Loucy (cell line): ENCODE results near the gene KYAT1.

Experiments
- H2AFZ ChIP-seq: fragments of 200-600 bp; sonication (generic); 2 replicates; pipeline ENCODE4 v1.6.0; 2016; ENCODE audit warnings: antibody characterized with exemption, mild to moderate bottlenecking, low read length, moderate library complexity
- H3F3A ChIP-seq: fragments of 200-600 bp; 2 replicates; pipeline ENCODE4 v1.6.0; 2016; ENCODE audit warnings: antibody characterized with exemption, low read depth, mild to moderate bottlenecking
- H3K27me3 ChIP-seq: fragments of 200-600 bp; sonication (generic); 2 replicates; pipeline ENCODE4 v1.6.1; 2014; ENCODE audit warnings: low read length, mild to moderate bottlenecking; ENCODE audit not compliant: insufficient read depth, poor library complexity, severe bottlenecking
- H3K36me3 ChIP-seq: fragments of 200-600 bp; sonication (generic); 2 replicates; pipeline ENCODE4 v1.6.1; 2016; ENCODE audit warnings: low read length; ENCODE audit not compliant: insufficient read depth
- H3K4me1 ChIP-seq: fragments of 200-600 bp; sonication (generic); 2 replicates; pipeline ENCODE4 v1.5.1; 2014; ENCODE audit warnings: low read length, mild to moderate bottlenecking; ENCODE audit not compliant: insufficient read depth, poor library complexity, severe bottlenecking
- H3K4me2 ChIP-seq: fragments of 200-600 bp; sonication (generic); 2 replicates; pipeline ENCODE4 v1.6.0; 2014; ENCODE audit warnings: antibody characterized with exemption, low read length, low read depth, mild to moderate bottlenecking; ENCODE audit not compliant: poor library complexity, severe bottlenecking
- H3K4me3 ChIP-seq: fragments of 200-600 bp; sonication (generic); 2 replicates; pipeline ENCODE4 v1.5.1; 2014; ENCODE audit warnings: low read length, mild to moderate bottlenecking, mixed read lengths; ENCODE audit not compliant: poor library complexity, severe bottlenecking
- H3K79me2 ChIP-seq: fragments of 200-600 bp; sonication (generic); 2 replicates; pipeline ENCODE4 v1.6.1; 2014; ENCODE audit warnings: low read length; ENCODE audit not compliant: insufficient read depth
- H3K9ac ChIP-seq: fragments of 200-600 bp; sonication (generic); 2 replicates; pipeline ENCODE4 v1.6.0; 2014; ENCODE audit warnings: mild to moderate bottlenecking, low read depth, low read length, moderate library complexity; ENCODE audit not compliant: poor library complexity, severe bottlenecking
- H3K9me2 ChIP-seq: fragments of 200-600 bp; sonication (generic); replicated peaks from 2 replicates; pipeline ENCODE4 v1.6.1; 2016; ENCODE audit warnings: low read depth, low read length, mixed read lengths
- H3K9me3 ChIP-seq: fragments of 200-600 bp; sonication (generic); 2 replicates; pipeline ENCODE4 v1.6.1; 2014; ENCODE audit warnings: mild to moderate bottlenecking, antibody characterized with exemption, low read length, low read depth; ENCODE audit not compliant: insufficient read depth
- H4K20me1 ChIP-seq: fragments of 200-600 bp; sonication (generic); 2 replicates; pipeline ENCODE4 v1.6.0; 2014; ENCODE audit warnings: antibody characterized with exemption, low read length, mild to moderate bottlenecking; ENCODE audit not compliant: insufficient read depth, poor library complexity, severe bottlenecking
- EZH2phosphoT487 ChIP-seq: fragments of 200-600 bp; IDR thresholded peaks from 2 replicates; pipeline ENCODE4 v1.6.1; 2018; ENCODE audit warnings: antibody characterized with exemption, mild to moderate bottlenecking, moderate library complexity, borderline replicate concordance
- TF ChIP-seq, protein P1 (sequence below): fragments of 200-600 bp; sonication (generic); conservative IDR thresholded peaks from 2 replicates; pipeline ENCODE4 v1.5.1; 2014; ENCODE audit warnings: mild to moderate bottlenecking, antibody characterized with exemption, low read length

Gene KYAT1

DNA sequence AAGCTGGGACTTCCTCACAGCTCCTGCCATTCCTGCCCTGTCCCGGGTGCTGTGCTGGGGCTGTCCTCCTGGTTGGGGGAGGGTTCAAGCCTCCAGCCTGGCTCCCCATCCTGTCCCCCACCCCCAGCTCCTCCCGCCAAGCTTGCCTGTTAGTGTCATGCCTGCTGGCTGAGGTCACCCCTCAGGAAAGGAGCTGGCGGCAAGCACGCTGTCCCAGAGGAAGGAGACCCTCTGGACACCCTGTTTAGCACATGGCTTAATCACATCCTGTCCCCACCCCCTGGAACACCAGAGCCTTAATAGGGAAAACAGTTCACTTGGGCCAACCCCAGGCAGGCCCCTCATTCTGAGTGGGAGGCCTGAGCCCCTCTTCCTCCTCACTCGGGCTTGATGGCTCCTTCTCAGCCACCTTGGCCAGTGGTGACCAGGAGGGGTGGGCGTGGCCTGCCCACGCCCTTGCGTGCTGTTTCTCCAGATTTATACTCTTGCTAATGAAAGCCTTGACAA is 29.8 kb upstream of the KYAT1 start:
- TF ChIP-seq, protein P1, sequence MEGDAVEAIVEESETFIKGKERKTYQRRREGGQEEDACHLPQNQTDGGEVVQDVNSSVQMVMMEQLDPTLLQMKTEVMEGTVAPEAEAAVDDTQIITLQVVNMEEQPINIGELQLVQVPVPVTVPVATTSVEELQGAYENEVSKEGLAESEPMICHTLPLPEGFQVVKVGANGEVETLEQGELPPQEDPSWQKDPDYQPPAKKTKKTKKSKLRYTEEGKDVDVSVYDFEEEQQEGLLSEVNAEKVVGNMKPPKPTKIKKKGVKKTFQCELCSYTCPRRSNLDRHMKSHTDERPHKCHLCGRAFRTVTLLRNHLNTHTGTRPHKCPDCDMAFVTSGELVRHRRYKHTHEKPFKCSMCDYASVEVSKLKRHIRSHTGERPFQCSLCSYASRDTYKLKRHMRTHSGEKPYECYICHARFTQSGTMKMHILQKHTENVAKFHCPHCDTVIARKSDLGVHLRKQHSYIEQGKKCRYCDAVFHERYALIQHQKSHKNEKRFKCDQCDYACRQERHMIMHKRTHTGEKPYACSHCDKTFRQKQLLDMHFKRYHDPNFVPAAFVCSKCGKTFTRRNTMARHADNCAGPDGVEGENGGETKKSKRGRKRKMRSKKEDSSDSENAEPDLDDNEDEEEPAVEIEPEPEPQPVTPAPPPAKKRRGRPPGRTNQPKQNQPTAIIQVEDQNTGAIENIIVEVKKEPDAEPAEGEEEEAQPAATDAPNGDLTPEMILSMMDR: no peak
- TF ChIP-seq EZH2phosphoT487: no peak

GRCh38 chr9:128910906-128911305 is 29.2 kb upstream of the KYAT1 start:
- Histone ChIP-seq H3K4me1 (no peaks in the 10 kb centered on the region), H3K4me2 (no peak overlapping the region), H3K4me3 (no peak overlapping the region), H3K36me3 (peaks cover 21% of the 10 kb centered on the region; the same call in 1 of the 2 replicates), H2AFZ (no peak overlapping the region), H3K27me3 (no peaks in the 10 kb centered on the region), H3K9me3 (no peaks in the 10 kb centered on the region), H4K20me1 (no peaks in the 10 kb centered on the region), H3F3A (no peaks in the 10 kb centered on the region), H3K9me2 (no peaks in the 10 kb centered on the region), H3K9ac (no peak overlapping the region), H3K79me2 (no peaks in the 10 kb centered on the region)
- TF ChIP-seq EZH2phosphoT487: no peak
- TF ChIP-seq, protein P1: no peak

More for the DNA sequence above, 29.8 kb upstream of the KYAT1 start:
- Histone ChIP-seq H3K4me3 (no peak overlapping the region), H3K79me2 (no peaks in the 10 kb centered on the region), H3K9ac (no peak overlapping the region), H3K4me2 (no peak overlapping the region), H3K36me3 (peaks cover 24% of the 10 kb centered on the region; the same call in 1 of the 2 replicates), H2AFZ (no peak overlapping the region), H3K9me2 (no peaks in the 10 kb centered on the region), H3K4me1 (no peaks in the 10 kb centered on the region), H3K9me3 (no peaks in the 10 kb centered on the region), H3K27me3 (no peaks in the 10 kb centered on the region), H4K20me1 (no peaks in the 10 kb centered on the region), H3F3A (no peaks in the 10 kb centered on the region)

DNA sequence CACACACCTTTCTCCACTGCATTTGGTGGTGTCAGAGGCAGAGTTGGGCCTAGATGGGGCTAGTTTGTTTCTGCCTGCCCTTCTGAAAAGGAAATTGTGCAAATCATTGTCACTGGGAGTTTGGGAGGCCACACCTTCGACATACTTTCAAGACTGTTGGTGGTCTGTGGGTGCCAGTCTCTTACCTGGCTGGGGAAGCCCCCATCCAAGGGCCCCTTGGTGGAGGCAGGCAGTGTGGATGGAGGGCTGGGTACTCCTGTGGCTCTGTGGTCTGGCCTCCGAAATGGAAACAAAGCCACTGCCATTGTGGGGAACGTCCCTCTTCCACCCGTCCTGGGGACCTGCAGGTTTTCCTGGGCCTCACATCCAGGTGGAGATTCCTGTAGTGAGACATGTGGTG is 28.1 kb upstream of the KYAT1 start:
- no peaks in the 10 kb centered on the region for H3K9me2 ChIP-seq
- no peaks in the 10 kb centered on the region for H3K9me3 ChIP-seq
- no peaks in the 10 kb centered on the region for H3K4me1 ChIP-seq
- no peaks in the 10 kb centered on the region for H3K79me2 ChIP-seq
- H2AFZ ChIP-seq: no peak overlapping the region
- no peaks in the 10 kb centered on the region for H3K27me3 ChIP-seq
- H3K9ac ChIP-seq: no peak overlapping the region
- no peak overlapping the region for H3K4me2 ChIP-seq
- peaks cover 21% of the 10 kb centered on the region; the same call in 1 of the 2 replicates for H3K36me3 ChIP-seq
- no peaks in the 10 kb centered on the region for H3F3A ChIP-seq
- no peak overlapping the region for H3K4me3 ChIP-seq
- no peak for TF ChIP-seq EZH2phosphoT487
- TF ChIP-seq, protein P1: no peak
- H4K20me1 ChIP-seq: no peaks in the 10 kb centered on the region
